HG03457 (cell line): ENCODE data around the gene MRFAP1L1.
A peak's percentile ranks its signal among the peaks of the same experiment; 100 is the strongest.

Source experiments
- ATAC-seq: cut with Tn5 transposase; IDR thresholded peaks from one replicate; pipeline ENCODE4 v1.9.1; 2021; ENCODE audit warnings: moderate number of reproducible peaks; ENCODE audit not compliant: unreplicated experiment

Gene MRFAP1L1

DNA sequence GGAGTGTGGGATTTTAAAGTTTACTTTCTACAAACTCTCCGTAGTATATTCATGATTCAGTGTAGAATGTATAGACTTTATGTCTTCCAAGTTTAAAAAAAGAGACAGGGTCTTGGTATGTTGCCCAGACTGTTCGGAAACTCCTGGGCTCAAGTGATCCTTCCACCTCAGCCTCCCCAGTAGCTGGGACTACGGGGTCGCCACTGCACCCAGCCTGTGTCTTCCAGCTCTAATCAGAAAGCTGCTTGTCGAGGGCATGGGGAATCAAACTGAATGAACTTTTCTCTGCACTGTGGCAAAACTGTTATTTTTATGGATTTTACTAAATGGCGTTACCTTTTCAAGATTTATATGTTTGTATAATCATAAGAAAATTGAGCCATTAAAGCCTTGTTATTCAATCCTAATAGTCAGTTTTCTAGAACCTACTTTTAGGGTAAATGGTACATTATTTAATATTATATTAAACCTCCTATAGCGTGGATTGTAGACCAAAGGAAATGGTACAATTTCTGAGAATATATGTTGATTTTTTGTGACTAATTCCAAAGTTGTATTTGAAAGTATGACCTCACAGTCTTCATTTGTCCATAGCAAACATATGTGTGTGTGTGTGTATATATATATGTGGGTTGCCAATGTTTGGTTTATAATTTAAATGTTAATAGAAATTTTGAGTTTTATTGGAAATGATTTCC, 7.4 kb upstream of the MRFAP1L1 start:
- no peak for ATAC-seq

DNA sequence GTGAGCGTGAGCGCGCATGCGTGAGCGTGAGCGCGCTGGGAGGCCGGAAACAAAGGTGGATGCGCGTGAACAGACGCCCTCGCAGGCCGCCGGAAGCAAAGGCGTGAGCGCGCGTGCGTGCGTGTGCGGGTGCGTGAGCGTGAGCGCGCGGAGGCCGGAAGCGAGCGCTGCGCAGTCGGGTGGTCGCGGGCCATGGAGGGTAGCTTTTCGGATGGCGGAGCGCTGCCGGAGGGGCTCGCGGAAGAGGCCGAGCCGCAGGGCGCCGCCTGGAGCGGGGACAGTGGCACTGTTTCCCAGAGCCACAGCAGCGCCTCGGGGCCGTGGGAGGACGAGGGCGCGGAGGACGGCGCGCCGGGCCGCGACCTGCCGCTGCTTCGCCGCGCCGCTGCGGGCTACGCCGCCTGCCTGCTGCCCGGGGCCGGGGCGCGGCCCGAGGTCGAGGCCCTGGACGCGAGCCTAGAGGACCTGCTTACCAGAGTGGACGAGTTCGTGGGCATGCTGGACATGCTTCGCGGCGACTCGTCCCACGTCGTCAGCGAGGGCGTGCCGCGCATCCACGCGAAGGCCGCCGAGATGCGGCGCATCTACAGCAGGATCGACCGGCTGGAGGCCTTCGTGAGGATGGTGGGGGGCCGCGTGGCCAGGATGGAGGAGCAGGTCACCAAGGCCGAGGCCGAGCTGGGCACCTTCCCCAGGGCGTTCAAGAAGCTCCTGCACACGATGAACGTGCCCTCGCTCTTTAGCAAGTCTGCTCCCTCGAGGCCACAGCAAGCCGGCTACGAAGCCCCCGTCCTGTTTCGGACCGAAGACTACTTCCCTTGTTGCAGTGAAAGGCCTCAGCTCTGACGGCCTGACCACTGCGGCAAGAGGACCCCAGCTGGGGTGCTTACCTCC, 6.6 kb upstream of the MRFAP1L1 start, which contains the start of gene BLOC1S4:
Gene BLOC1S4, plus strand, starts transcription at position 157 of the 894 bp plus-strand sequence. Its CDS starts 36 bp downstream, at position 193.
- ATAC-seq: peak; percentile 59

DNA sequence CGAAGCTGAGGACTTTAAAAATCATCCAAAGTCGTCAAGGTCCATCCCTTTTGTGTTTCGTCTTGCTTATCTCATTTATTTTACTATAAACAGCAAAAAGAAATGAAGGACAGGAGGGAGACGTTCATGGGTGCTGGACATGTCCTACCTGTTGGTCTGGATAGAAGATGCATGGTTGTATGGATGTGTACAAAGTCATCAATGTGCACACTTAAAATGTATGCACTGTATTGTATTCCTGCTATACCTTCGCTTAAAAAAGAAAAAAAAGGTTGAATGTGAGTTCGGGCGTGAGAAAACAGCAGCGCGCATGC, 6.0 kb upstream of the MRFAP1L1 start:
- no peak for ATAC-seq

DNA sequence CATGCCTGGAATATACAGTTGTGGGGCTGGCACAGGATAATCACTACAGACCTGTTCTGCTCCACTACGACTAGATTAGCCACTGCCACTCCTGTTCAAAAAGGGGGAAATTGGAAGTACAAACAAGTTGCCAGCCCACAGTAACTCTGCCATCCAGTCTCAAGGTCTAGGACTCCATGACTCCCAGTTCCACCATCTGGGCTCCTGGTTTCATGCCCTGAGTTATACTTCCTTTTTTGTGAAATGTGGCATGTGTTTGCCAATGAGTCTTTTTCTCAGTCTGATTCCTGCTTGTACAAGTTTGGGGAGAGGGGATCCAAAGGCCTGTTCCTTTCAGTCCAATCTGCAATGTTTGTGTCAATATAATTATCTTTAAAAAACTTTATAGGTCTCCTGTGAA, 5.3 kb upstream of the MRFAP1L1 start:
- no peak for ATAC-seq

DNA sequence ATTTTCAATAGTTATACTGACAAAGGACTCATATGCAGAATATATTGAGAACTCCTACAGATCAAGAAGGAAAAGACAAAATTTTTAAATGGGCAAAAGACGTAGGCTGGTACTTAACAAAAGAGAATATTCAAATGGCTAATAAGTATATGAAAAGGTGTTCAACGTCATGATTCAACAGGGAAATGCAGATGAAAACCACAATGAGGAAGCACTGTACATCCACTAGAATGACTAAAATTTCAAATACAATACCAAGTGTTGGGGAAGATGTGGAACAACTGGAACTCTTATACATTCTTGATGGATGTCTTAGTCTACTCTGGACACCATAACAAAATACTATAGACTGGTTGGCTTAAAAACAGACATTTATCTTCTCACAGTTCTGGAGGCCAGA, 1.3 kb upstream of the MRFAP1L1 start:
- ATAC-seq: no peak

DNA sequence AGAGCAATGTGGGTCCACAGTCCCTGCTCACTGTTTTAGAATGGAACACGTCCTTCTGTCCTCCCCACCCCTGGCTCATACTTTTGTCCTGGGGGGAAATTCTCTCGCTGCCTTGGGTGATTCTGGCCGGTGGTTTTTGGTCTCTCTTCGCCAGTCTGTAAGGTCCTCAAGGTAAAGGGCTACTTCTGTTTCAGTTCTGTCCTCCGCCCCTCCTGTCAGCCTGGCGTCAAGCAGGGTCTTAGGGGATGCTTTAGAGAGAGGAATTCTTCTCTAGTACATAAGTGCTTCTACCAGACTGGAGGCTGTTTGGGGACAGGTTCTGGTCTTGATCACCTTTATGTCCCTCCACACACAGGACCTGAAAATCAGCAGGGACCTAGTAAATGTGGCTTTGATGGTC, 617 bp upstream of the MRFAP1L1 start:
- ATAC-seq: no peak

DNA sequence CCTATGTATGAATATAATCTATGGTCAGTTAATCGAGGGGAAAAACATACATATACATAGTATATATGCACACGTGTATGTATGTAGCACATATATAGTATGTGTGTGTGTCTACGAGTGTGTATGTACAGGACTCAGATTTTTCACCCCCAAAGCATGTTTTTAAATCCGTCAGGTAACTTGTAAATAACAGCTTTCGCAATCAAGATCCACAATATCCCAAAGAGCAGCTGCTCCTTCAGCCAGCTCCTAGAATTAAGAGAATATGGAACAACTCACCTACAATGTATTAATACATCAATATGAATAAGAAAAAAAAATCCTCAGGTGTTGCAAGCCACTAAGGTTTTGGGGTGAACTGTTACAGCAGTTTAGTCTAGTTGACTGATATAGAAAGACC, 3.5 kb downstream of the MRFAP1L1 start:
- no peak for ATAC-seq

DNA sequence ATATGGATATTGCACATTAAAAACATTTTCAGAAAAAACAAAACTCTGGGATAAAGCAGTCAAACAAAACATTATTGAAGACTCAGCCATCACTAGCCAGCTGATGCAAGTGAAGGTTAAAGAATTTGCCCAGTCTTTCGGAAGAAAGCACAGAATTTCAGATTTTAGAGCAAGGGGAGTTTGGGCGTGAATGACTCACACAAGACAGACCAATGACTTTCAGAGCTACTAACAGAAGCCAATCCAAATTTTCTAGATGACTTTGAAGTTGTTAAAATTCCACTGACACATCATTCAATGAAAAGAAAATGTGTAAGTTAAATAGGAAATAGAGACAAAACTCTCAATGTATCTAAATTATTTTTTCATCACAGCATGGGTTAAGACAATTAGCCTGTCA, 4.0 kb downstream of the MRFAP1L1 start:
- no peak for ATAC-seq

DNA sequence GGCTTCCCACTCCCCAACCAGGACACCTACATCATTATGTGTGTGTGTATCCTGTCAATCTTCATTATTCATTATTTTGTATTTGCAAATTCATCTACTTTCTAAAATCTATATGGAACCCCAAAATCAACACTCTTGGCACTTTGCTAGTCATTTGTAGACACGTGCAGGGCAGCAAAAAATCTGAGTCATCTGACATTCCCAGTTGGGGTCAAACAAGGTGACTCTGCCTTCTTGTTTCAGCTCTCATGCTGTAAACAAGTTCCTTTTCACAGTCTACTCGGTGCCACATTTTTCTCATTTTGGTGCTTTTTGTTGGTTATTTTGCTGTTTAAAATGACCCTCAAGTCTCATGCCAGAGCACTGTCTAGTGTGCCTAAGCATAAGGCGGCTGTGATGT, 5.9 kb downstream of the MRFAP1L1 start:
- no peak for ATAC-seq

DNA sequence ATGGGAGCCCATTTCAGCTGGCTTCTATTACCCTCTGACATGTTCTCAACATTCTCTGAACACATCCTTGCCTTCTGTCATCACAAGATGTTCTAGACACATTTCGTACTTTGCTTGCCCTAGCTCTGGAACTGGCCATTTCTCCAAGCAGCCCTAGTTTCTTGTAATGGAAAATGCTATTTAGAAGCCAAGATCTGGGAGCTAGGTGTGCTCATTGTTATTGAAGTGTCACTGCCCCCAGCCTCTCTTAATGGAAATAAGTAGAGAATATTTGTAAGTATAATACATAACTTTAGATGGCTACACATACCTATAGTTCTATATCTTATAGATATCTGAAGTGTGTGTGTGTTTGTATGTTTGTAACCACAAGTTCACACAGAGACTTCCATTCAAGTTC, 6.9 kb downstream of the MRFAP1L1 start:
- ATAC-seq: no peak

DNA sequence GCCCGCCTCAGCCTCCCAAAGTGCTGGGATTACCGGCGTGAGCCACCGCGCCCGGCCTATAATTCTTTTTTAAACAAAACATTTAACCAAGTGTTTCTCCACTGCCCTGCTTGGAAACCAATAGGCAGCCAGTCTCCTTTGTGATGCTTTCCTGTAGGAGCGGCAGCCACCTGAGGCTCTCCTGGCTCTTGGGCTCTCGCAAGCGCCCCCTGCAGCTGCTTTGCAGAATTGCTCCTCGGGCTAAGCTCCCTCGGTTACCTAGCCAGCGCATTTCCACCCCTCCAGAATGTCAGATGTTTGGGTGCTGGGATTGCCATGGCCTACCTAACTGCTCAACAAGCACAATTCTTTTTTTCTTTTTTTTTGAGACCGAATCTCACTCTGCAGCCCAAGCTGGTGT, 8.3 kb downstream of the MRFAP1L1 start:
- no peak for ATAC-seq

DNA sequence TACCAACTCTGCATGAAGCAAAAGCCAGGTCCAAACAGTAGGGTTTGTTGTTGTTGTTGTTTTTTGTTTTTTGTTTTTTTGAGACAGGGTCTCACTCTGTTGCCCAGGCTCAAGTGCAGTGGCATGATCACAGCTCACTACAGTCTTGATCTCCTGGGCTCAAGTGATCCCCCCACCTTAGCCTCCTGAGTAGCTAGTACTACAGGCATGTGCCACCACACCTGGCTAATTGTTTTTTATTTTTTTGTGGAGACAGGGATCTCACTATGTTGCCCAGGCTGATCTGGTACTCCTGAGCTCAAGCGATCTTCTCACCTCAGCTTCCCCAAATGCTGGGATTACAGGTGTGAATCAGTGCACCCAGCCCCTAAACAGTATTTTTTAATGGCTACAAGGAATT, 9.8 kb downstream of the MRFAP1L1 start:
- no peak for ATAC-seq

DNA sequence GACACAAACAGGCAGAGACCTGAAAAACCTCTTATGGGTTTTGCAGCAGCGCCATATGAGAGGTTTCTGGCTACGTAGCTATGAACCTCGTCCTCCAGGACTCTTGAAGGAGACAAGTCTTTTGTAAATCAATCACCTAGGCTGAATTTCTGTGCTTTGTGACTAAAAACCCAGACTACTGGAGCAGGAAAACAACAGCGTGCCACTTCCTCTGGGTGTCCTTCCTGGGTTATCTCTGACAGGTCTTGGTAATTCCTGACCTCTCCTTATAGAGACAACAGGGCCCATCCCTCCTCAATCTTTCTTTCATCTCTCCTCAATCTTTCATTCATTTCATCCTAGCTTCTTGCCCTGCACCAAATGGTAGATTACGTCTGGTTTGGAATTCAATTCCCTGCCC, 10.3 kb downstream of the MRFAP1L1 start:
- no peak for ATAC-seq

DNA sequence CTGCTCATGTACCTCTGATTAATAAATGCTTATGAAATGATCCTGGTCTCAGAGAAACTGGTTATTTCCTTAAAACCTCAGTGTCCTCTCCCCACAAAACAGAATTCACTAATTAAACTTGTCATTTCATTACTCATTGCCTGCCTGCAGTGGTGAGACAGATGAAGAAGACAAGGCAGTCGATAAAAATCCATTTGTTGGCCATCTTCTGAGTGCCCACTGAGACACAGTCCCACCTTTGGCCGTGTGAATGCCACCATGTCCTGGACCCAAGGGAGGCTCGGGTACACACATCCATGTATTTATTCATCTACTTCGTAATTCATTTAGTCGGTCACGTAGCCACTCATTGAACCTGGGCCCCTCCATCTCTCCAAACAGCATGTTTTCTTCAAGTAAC, 12.5 kb downstream of the MRFAP1L1 start:
- no peak for ATAC-seq

DNA sequence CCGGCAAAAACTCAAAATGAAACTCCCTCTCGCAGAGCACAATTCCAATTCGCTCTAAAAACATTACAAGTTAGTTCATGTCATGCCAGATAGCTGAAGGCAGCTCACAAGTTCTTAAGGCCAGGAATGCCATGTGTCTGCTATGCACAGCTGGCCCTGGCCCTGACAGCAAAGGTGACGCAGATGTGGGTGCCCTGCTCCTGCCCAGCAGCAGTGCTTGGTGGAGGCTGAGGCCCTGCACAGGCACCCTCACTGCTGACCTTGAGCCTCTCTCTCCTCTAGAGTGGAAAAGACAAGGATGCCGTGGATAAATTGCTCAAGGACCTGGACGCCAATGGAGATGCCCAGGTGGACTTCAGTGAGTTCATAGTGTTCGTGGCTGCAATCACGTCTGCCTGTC, 13.1 kb downstream of the MRFAP1L1 start:
- ATAC-seq: no peak

DNA sequence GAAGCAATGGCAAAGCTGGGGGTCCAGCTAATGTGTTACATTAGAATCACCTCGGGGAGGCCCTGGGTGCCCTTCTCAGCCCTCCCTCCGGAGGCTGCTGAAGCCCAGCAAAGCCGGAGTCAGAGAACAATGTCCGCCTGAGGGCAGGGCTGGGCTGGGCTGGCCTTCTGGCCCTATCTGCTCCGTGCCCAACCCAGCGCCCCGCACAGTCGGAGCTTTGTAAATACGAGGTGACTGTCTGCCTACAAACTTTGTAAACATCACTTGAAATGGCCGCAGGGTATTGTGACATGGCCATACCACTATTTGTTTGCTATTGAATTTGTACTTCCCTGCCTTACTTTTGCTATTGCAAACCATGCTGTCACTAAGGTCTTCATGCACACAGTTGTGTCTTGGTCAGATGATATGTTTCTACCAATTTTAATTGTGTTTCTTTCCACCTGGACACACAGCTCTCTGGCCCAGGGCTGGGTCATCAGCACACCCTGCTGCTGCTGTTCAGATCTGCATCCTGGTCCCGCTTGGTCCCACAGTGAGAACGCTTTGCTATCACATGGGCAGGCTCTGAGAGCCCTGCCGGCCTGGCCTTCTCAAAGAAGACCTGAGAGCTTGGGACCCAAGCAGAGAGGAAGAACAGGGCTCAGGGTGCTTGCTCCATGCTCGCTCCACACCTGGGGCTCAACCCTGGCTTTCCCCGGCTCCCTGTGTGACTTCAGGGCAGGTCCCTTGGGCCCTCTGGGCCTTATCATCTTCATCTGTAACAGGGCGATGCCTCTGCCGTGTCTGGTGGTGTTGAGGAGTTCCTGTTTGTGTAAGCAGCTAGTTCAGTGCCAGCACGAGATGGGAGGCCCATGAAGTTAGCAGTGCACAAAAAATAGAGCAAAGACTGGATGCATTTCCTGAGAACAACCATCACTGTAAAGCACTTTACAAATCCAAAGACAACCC, 13.7 kb downstream of the MRFAP1L1 start:
- ATAC-seq: no peak

DNA sequence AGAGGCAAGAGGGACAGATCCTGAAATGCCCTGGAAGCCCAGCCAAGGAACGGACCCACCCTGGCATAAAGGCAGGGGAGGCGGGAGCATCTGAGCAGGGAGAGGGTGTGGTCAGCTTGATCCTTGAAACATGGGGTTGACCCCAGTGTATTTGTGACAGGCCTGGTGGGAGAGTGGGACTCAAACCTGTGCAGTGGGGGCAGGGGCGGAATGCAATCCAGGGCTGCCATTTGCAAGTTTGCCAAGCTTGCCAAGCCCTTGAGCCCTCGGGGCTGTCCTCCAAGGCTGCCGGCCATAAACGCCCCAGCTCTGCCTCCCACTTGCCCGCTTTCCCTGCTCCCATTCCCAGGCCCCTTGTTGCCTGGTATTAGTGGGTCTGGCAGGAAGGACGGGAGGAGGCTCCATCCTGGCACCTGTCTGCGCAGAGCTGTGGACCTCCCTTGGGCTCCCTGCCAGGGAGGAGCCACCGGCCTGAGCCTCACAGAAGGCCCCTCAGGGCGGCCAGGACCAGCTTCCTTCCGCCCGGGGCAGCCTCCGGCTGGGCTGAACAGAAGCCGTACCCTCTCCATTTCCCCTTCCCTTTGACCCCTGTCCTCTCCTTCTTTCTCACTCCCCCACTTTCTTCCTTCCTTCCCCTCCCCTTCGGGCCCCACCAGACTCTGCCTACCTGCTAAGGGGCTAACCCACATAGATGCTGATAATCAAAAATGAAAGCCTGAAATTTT, 15.3 kb downstream of the MRFAP1L1 start:
- no peak for ATAC-seq

DNA sequence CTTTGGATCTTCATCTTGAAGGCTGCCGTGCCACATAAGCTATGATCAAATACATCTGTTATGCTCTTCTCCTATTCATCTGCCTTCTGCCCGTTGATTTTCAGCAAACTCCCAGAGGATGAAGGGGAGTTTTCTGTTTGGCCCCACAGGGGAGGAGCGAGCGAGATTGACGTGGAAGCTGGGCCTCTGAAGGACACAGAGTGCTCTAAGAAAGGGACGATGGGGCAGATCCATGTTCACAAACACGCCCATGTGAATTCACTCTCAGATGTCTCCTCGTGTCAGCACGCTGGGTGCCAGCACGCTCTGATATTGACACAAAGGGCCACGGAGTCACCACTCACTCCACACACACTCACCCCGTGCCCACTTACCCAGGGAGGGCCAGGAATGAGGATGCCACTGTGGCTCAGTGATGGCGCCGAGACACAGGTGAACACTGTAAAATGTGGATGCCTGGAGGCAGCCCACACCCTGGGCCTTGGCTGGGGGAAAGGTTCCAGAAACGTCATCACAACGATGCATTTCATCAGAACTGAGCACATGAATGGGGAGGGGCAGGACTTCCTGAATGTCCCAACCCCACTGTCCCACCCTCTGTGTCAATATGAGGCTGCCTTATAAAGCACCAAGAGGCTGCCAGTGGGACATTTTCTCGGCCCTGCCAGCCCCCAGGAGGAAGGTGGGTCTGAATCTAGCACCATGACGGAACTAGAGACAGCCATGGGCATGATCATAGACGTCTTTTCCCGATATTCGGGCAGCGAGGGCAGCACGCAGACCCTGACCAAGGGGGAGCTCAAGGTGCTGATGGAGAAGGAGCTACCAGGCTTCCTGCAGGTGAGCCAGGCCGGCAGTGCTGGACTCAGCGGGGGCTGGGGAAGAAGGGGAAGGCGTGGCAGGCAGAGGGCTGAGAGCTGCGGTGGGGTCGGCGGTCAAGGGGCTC, 16.2 kb downstream of the MRFAP1L1 start, which contains the start of gene S100P:
Gene S100P, plus strand, starts transcription at position 648 of the 946 bp plus-strand sequence. Its CDS starts 55 bp downstream, at position 703.
- no peak for ATAC-seq

DNA sequence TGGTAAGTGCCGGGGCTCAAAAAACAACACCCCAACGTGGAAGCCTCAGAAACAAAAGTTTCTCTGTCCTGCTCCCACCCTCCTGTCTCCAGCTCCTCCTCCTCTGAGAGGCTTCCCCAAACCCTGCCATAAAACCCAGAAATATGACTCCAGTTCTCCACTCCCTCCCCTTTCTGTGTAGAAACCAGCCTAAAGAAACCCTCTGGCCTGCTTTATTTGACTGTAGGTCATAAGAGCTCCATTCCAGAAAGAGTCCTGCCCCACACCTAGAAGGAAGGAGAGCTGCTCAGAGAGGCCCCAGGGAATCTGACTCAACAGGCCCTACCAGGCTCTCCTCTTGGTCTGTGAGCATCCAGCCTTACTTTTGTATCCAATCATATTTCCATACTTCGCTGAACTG, 16.9 kb downstream of the MRFAP1L1 start:
- no peak for ATAC-seq
